ENCODE results near the gene THSD4. TPM values are rescaled to one million over a fixed set of nuclear protein-coding genes. Genes with fewer than 3 reads are reported as not detected.

THSD4 gene
- total and polyA plus RNA-seq, 9 of the 15 experiments (the other 6 are each of a cell fraction or from before 2014, with no cell fraction given), result 0.04 TPM; not detected in 5

DNA sequence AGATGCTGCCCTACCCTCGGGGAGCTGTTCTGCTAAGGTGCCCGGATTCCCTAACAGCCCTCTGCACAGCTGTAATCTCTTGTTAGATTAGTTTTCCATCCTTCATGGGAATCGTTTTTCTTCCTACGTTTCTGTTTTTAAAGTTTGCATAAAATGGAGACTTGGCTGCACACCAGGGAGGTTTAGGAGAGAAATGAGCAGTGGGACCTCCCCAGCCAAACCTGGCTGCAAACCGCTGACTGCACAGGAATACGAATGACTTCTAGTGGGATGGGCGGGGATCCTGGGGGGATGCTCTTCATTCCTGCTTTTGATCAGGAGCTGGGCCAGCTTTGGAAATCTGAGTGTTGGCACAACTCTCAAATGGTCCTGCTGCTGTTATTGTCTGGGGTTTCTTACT lies 77.5 kb downstream of the THSD4 start:
- ChIA-PET POLR2A (interaction anchor here (1.7 kb wide), 1 partner anchor 10 kb away, joined by 3 read pairs; no protein-coding TSS in a partner anchor), CTCF (ENCODE audit: low intra/inter-chr PET ratio) (no interaction called here)
- no peaks in the 10 kb centered on the region for H3K79me2 ChIP-seq (ENCODE audit: control insufficient read depth, insufficient read depth, low read length)
- H3K4me2 ChIP-seq (ENCODE audit: insufficient read depth, low read length), result no peak overlapping the region
- no peak for FAIRE-seq
- DNase-seq (ENCODE audit: extremely low read depth in 1 of 4, low spot score in 3 of 4), result no peak
- TF ChIP-seq ZNF324 (CRISPR knock-in tag; IDR thresholded peaks at IDR 0.05), result no peak
- no peak for TF ChIP-seq ZNF184 (CRISPR knock-in tag; IDR thresholded peaks at IDR 0.05)
- TF ChIP-seq RBM22 (IDR thresholded peaks at IDR 0.05; ENCODE audit: low read depth, low read length, poor library complexity, severe bottlenecking), result no peak
- no peak for TF ChIP-seq NCOA1 (IDR thresholded peaks at IDR 0.05; ENCODE audit: low read depth)
- no peak for TF ChIP-seq NFE2 (IDR thresholded peaks at IDR 0.05; ENCODE audit: low read depth)
- TF ChIP-seq, protein P1, sequence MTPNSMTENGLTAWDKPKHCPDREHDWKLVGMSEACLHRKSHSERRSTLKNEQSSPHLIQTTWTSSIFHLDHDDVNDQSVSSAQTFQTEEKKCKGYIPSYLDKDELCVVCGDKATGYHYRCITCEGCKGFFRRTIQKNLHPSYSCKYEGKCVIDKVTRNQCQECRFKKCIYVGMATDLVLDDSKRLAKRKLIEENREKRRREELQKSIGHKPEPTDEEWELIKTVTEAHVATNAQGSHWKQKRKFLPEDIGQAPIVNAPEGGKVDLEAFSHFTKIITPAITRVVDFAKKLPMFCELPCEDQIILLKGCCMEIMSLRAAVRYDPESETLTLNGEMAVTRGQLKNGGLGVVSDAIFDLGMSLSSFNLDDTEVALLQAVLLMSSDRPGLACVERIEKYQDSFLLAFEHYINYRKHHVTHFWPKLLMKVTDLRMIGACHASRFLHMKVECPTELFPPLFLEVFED (CRISPR knock-in tag; conservative IDR thresholded peaks at IDR 0.05), result no peak
- TF ChIP-seq, protein P2, sequence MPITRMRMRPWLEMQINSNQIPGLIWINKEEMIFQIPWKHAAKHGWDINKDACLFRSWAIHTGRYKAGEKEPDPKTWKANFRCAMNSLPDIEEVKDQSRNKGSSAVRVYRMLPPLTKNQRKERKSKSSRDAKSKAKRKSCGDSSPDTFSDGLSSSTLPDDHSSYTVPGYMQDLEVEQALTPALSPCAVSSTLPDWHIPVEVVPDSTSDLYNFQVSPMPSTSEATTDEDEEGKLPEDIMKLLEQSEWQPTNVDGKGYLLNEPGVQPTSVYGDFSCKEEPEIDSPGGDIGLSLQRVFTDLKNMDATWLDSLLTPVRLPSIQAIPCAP (CRISPR knock-in tag; IDR thresholded peaks at IDR 0.05; ENCODE audit: borderline replicate concordance), result no peak
- no peak for TF ChIP-seq PHTF2 (CRISPR knock-in tag; IDR thresholded peaks at IDR 0.05)
- TF ChIP-seq, protein P3, sequence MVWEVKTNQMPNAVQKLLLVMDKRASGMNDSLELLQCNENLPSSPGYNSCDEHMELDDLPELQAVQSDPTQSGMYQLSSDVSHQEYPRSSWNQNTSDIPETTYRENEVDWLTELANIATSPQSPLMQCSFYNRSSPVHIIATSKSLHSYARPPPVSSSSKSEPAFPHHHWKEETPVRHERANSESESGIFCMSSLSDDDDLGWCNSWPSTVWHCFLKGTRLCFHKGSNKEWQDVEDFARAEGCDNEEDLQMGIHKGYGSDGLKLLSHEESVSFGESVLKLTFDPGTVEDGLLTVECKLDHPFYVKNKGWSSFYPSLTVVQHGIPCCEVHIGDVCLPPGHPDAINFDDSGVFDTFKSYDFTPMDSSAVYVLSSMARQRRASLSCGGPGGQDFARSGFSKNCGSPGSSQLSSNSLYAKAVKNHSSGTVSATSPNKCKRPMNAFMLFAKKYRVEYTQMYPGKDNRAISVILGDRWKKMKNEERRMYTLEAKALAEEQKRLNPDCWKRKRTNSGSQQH (CRISPR knock-in tag; IDR thresholded peaks at IDR 0.05), result no peak
- TF ChIP-seq POLR2AphosphoS2 (IDR thresholded peaks at IDR 0.05; ENCODE audit: low read length), result no peak
- no peak for TF ChIP-seq ZFP1 (CRISPR knock-in tag; IDR thresholded peaks at IDR 0.05)
- H3K9me3 ChIP-seq (replicated peaks; ENCODE audit: control insufficient read depth, insufficient read depth, low read depth, low read length), result no peaks in the 10 kb centered on the region
- no peak overlapping the region for H3K9ac ChIP-seq (ENCODE audit: insufficient read depth in 1 of 2, low read depth in 2 of 2, low read length in 2 of 2)
- in situ Hi-C loops (cut with MboI), result no loop called here
- H3K27me3 ChIP-seq (ENCODE audit: control insufficient read depth in 2 of 2, insufficient read depth in 2 of 2, low read length in 2 of 2), result peaks cover 0 to 4% of the 10 kb centered on the region in 2 experiments; a peak in 1 of 5 replicates
- intact Hi-C loops (cut with micrococcal nuclease), result no loop called here
- WGBS (ENCODE audit: insufficient coverage, low coverage, missing lambda C conversion rate), result 4% methylated on average over 7 of the region's 7 CpGs
- no peak for ATAC-seq
- H3K4me1 ChIP-seq (replicated peaks in 1 of 2; ENCODE audit: control insufficient read depth in 2 of 2, insufficient read depth in 2 of 2, low read length in 2 of 2), result no peaks in the 10 kb centered on the region
- no peaks in the 10 kb centered on the region for H3K9me1 ChIP-seq (ENCODE audit: control insufficient read depth, insufficient read depth, low read length)
- H4K20me1 ChIP-seq (replicated peaks; ENCODE audit: control insufficient read depth, insufficient read depth, low read length), result no peaks in the 10 kb centered on the region; the same call in 1 of the 2 replicates
- H3K36me3 ChIP-seq (ENCODE audit: control insufficient read depth, insufficient read depth, low read length), result no peaks in the 10 kb centered on the region
- no peak overlapping the region for H2AFZ ChIP-seq (ENCODE audit: low read depth, low read length)
- no peak overlapping the region for H3K4me3 ChIP-seq
- H3K27ac ChIP-seq (ENCODE audit: extremely low read depth, low read depth, low read length), result no peak overlapping the region
- BruUV-seq (replicated peaks), result no TSS peak
